Stimulated activated CD8-positive, alpha-beta memory T cell treated with anti-CD3 and anti-CD28 coated beads, Interleukin-4, amount 100 ng/mL, for 1 hour (primary cell): Measurements from ENCODE around the gene LRRC3C.
A peak's percentile ranks its signal among the peaks of the same experiment; 100 is the strongest.

Source experiments
- DNase-seq, 2 donors: peaks; one replicate each; pipeline ENCODE4 v3.0.0-alpha.2; 2020; ENCODE audit warnings: low read depth in 2 of 2, low spot score in 1 of 2

Gene LRRC3C

GRCh38 chr17:39923836-39924690 lies 3.5 kb upstream of the LRRC3C start:
- DNase-seq: no peak

GRCh38 chr17:39924691-39925055 lies 2.9 kb upstream of the LRRC3C start:
- no peak for DNase-seq

GRCh38 chr17:39925282-39926134 lies 2.0 kb upstream of the LRRC3C start:
- no peak for DNase-seq

GRCh38 chr17:39926135-39926587 lies 1.4 kb upstream of the LRRC3C start:
- no peak for DNase-seq

GRCh38 chr17:39926588-39927100 lies 888 bp upstream of the LRRC3C start:
- peak in 1 of 2 donors; percentile 31 for DNase-seq

- DNase-seq: no peak
Measured at GRCh38 chr17:39927929-39928857, 661 bp downstream of the LRRC3C start.

GRCh38 chr17:39928858-39929645 lies 1.5 kb downstream of the LRRC3C start:
- no peak for DNase-seq

- DNase-seq: no peak
Measured at GRCh38 chr17:39929646-39930407, 2.3 kb downstream of the LRRC3C start.

- DNase-seq: no peak
Measured at GRCh38 chr17:39933912-39934311, 6.4 kb downstream of the LRRC3C start.

GRCh38 chr17:39934324-39934723 lies 6.8 kb downstream of the LRRC3C start:
- no peak for DNase-seq

GRCh38 chr17:39935909-39936308 lies 8.4 kb downstream of the LRRC3C start:
- no peak for DNase-seq

- DNase-seq: no peak
Measured at GRCh38 chr17:39937447-39937846, 9.9 kb downstream of the LRRC3C start.

GRCh38 chr17:39938140-39938869 lies 10.8 kb downstream of the LRRC3C start:
- DNase-seq: no peak

- DNase-seq: no peak
Measured at GRCh38 chr17:39939106-39939505, 11.6 kb downstream of the LRRC3C start.

- no peak for DNase-seq
Measured at GRCh38 chr17:39939588-39940419, 12.3 kb downstream of the LRRC3C start.

GRCh38 chr17:39943702-39944392 lies 16.3 kb downstream of the LRRC3C start:
- DNase-seq: no peak

GRCh38 chr17:39944393-39944711 lies 16.8 kb downstream of the LRRC3C start:
- no peak for DNase-seq
